A549 (cell line): ENCODE data around the gene PAK1. TPM values are rescaled to one million over a fixed set of nuclear protein-coding genes. Genes with fewer than 3 reads are reported as not detected.

Experiments used
- ATAC-seq, 2 experiments: fragments of 200-7000 bp in 1 of 2; fragments of >200 bp in 1 of 2; cut with Nextera tagmentation in 1 of 2; cut with Tn5 transposase in 1 of 2; 3 replicates each; pipeline versions ENCODE4 v1.8.0 to v1.9.1; 2018 to 2020; ENCODE audit warnings: mild to moderate bottlenecking in 1 of 2, moderate library complexity in 1 of 2
- CTCF ChIA-PET: fragments of 300-600 bp; sonication (Branson Sonifier 250); formaldehyde crosslinking; extraction: SDS; loops from one replicate; lab custom pipeline; 2021; ENCODE audit warnings: antibody characterized with exemption, inconsistent platforms; lab: Yijun Ruan, JAX
- POLR2A ChIA-PET: fragments of 350-600 bp; formaldehyde crosslinking; extraction: SDS; loops from one replicate; lab custom pipeline; 2021; ENCODE audit warnings: antibody characterized with exemption, inconsistent platforms; lab: Yijun Ruan, JAX
- DNase-seq, 2 experiments: peaks; one replicate each; pipeline versions ENCODE4 v3.0.0 to v3.0.0-alpha.2; 2011 to 2016; ENCODE audit warnings: low read depth in 1 of 2, low spot score in 1 of 2
- FAIRE-seq: peaks from 2 replicates; lab custom pipeline; 2011; peaks lifted over from hg19 to GRCh38; lab: Jason Lieb, UNC
- H3K27ac ChIP-seq, 2 experiments: fragments of >200 bp; sonication (Bioruptor Twin); formaldehyde crosslinking; 3 replicates each; pipeline ENCODE4 v1.5.1; 2016 to 2017
- H3K4me1 ChIP-seq: fragments of >200 bp; sonication (Bioruptor Twin); formaldehyde crosslinking; 3 replicates; pipeline ENCODE4 v1.6.1; 2016
- H3K4me2 ChIP-seq: fragments of >200 bp; sonication (Bioruptor Twin); formaldehyde crosslinking; 3 replicates; pipeline ENCODE4 v1.6.1; 2016
- H3K4me3 ChIP-seq: fragments of >200 bp; sonication (Bioruptor Twin); formaldehyde crosslinking; 3 replicates; pipeline ENCODE4 v1.5.1; 2016
- H3K9me3 ChIP-seq: fragments of >200 bp; sonication (Bioruptor Twin); formaldehyde crosslinking; 3 replicates; pipeline ENCODE4 v1.6.1; 2016
- CHD2 ChIP-seq: fragments of 150-350 bp; IDR thresholded peaks from 2 replicates; pipeline ENCODE4 v1.6.1; 2014; ENCODE audit warnings: low read length; ENCODE audit not compliant: partially characterized antibody
- EHMT2 ChIP-seq: fragments of 200-600 bp; sonication (generic); IDR thresholded peaks from 2 replicates; pipeline ENCODE4 v1.6.1; 2016; ENCODE audit warnings: antibody characterized with exemption, low read depth, mild to moderate bottlenecking, moderate library complexity
- ELK1 ChIP-seq: fragments of 150-350 bp; IDR thresholded peaks from 2 replicates; pipeline ENCODE4 v1.6.1; 2014; ENCODE audit warnings: low read depth, mild to moderate bottlenecking, low read length
- HEYL ChIP-seq: fragments of 250-450 bp; sonication (Bioruptor Pico); IDR thresholded peaks from 2 replicates; pipeline ENCODE4 v1.8.0; 2021; ENCODE audit warnings: mild to moderate bottlenecking, moderate library complexity
- HOXB5 ChIP-seq: fragments of 250-450 bp; sonication (Bioruptor Pico); IDR thresholded peaks from 2 replicates; pipeline ENCODE4 v1.5.0; 2020; ENCODE audit warnings: mild to moderate bottlenecking, moderate library complexity
- JUNB ChIP-seq: fragments of >200 bp; sonication (Bioruptor Twin); formaldehyde crosslinking; IDR thresholded peaks from 2 replicates; pipeline ENCODE4 v1.6.1; 2016
- KDM1A ChIP-seq: fragments of 200-600 bp; sonication (generic); IDR thresholded peaks from 2 replicates; pipeline ENCODE4 v1.6.1; 2016; ENCODE audit warnings: low read depth, mild to moderate bottlenecking
- KDM5A ChIP-seq: fragments of 200-600 bp; sonication (generic); IDR thresholded peaks from 2 replicates; pipeline ENCODE4 v1.6.1; 2016; ENCODE audit warnings: antibody characterized with exemption, mild to moderate bottlenecking
- MAFK ChIP-seq: fragments of 450-650 bp; IDR thresholded peaks from 2 replicates; pipeline ENCODE4 v1.6.1; 2014; ENCODE audit not compliant: partially characterized antibody
- NFE2L2 ChIP-seq: fragments of 150-350 bp; conservative IDR thresholded peaks from 2 replicates; pipeline ENCODE4 v1.6.1; 2014; ENCODE audit warnings: low read length
- NPAS2 ChIP-seq: fragments of 250-450 bp; sonication (Bioruptor Pico); IDR thresholded peaks from 2 replicates; pipeline ENCODE4 v1.8.0; 2022; ENCODE audit warnings: mild to moderate bottlenecking, moderate library complexity, borderline replicate concordance
- NR3C1 ChIP-seq: fragments of >200 bp; sonication (Bioruptor Twin); formaldehyde crosslinking; IDR thresholded peaks from 3 replicates; pipeline ENCODE4 v1.6.1; 2017
- PHF8 ChIP-seq: fragments of 200-600 bp; sonication (generic); IDR thresholded peaks from 2 replicates; pipeline ENCODE4 v1.6.1; 2016; ENCODE audit warnings: low read depth, mild to moderate bottlenecking, antibody characterized with exemption, moderate library complexity, borderline replicate concordance
- POLR2AphosphoS2 ChIP-seq: conservative IDR thresholded peaks from 2 replicates; pipeline ENCODE4 v1.6.1; 2012; ENCODE audit warnings: low read length, improper control_type of control experiment, inconsistent platforms
- RAD21 ChIP-seq, 2 experiments: fragments of >200 bp in 1 of 2; sonication (Bioruptor Twin) in 1 of 2; formaldehyde crosslinking in 1 of 2; IDR thresholded peaks in 1 of 2; conservative IDR thresholded peaks in 1 of 2; 2 replicates in 1 of 2; 3 replicates in 1 of 2; pipeline ENCODE4 v1.6.1; 2012 to 2018; ENCODE audit warnings: inconsistent platforms in 1 of 2
- RARB ChIP-seq: fragments of 250-450 bp; sonication (Bioruptor Pico); IDR thresholded peaks from 2 replicates; pipeline ENCODE4 v1.8.0; 2021; ENCODE audit warnings: mild to moderate bottlenecking, moderate library complexity
- RNF2 ChIP-seq: fragments of 200-600 bp; sonication (generic); IDR thresholded peaks from 2 replicates; pipeline ENCODE4 v1.6.1; 2016; ENCODE audit warnings: low read depth, mild to moderate bottlenecking, antibody characterized with exemption, moderate library complexity, borderline replicate concordance
- SMC3 ChIP-seq: fragments of >200 bp; sonication (Bioruptor Twin); formaldehyde crosslinking; IDR thresholded peaks from 3 replicates; pipeline ENCODE4 v1.6.1; 2018; ENCODE audit warnings: inconsistent platforms
- TFCP2L1 ChIP-seq: fragments of 250-450 bp; sonication (Bioruptor Pico); IDR thresholded peaks from 2 replicates; pipeline ENCODE4 v1.5.0; 2021; ENCODE audit warnings: mild to moderate bottlenecking
- ZFP36 ChIP-seq: fragments of 450-650 bp; IDR thresholded peaks from 2 replicates; pipeline ENCODE4 v1.6.1; 2014; ENCODE audit warnings: borderline replicate concordance; ENCODE audit not compliant: partially characterized antibody
- ZSCAN20 ChIP-seq: fragments of 250-450 bp; sonication (Bioruptor Pico); IDR thresholded peaks from 2 replicates; pipeline ENCODE4 v1.8.0; 2022; ENCODE audit warnings: mild to moderate bottlenecking, moderate library complexity
- WGBS: methylation state at CpG from one replicate; pipeline ENCODE4 v1.1.6; 2017; ENCODE audit errors: missing lambda C conversion rate; 5-methylcytosine and 5-hydroxymethylcytosine counted together
- polyA plus RNA-seq, 4 experiments: library from polyadenylated mRNA; depleted of rRNA in 3 of 4; stranded (reverse); fragments of >200 nt; fragmentation: RNase III in 1 of 4; extraction: RNeasy Plus Mini Kit Qiagen cat#74134 plus additional on column Dnase treatment in 1 of 4; gene quantifications; 2 replicates in 3 of 4; 3 replicates in 1 of 4; pipeline ENCODE4 v1.2.3, GENCODE V29; 2011 to 2017
- TF ChIP-seq, protein P1 (sequence below): IDR thresholded peaks from 2 replicates; pipeline ENCODE4 v1.6.1; 2012; ENCODE audit warnings: low read depth, borderline replicate concordance
- TF ChIP-seq, protein P2 (sequence below): IDR thresholded peaks from 2 replicates; pipeline ENCODE4 v1.6.1; 2012

Gene PAK1
- polyA plus RNA-seq, 2 of the 4 experiments (the other 2 are of a cell fraction): 20.6 to 60.7 TPM

GRCh38 chr11:77406396-77406795, 67.5 kb downstream of the PAK1 start:
- Histone ChIP-seq H3K4me3 (no peak overlapping the region), H3K4me2 (no peak overlapping the region), H3K4me1 (peaks cover 17% of the 10 kb centered on the region), H3K9me3 (no peaks in the 10 kb centered on the region), H3K27ac (no peak overlapping the region)
- TF ChIP-seq RAD21 (conservative IDR thresholded peaks at IDR 0.05 in 1 of 2, IDR thresholded peaks at IDR 0.05 in 1 of 2): no peak
- no peak for TF ChIP-seq KDM1A
- TF ChIP-seq JUNB: no peak
- TF ChIP-seq, protein P1, sequence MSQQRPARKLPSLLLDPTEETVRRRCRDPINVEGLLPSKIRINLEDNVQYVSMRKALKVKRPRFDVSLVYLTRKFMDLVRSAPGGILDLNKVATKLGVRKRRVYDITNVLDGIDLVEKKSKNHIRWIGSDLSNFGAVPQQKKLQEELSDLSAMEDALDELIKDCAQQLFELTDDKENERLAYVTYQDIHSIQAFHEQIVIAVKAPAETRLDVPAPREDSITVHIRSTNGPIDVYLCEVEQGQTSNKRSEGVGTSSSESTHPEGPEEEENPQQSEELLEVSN: no peak
- no peak for TF ChIP-seq HOXB5 (CRISPR knock-in tag)
- TF ChIP-seq NFE2L2: no peak
- TF ChIP-seq, protein P2, sequence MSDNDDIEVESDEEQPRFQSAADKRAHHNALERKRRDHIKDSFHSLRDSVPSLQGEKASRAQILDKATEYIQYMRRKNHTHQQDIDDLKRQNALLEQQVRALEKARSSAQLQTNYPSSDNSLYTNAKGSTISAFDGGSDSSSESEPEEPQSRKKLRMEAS: no peak
- TF ChIP-seq CHD2: no peak
- TF ChIP-seq POLR2AphosphoS2: no peak
- FAIRE-seq (no peak), ATAC-seq (no peak), DNase-seq (no peak)
- ChIA-PET POLR2A (no interaction called here), CTCF (interaction anchor here (1.2 kb wide), 1 partner anchor 25 kb away, joined by 3 read pairs; no protein-coding TSS in a partner anchor)
- WGBS: 76% methylated on average over 3 of the region's 3 CpGs

- no peak overlapping the region for H3K4me3 ChIP-seq
- FAIRE-seq (no peak), DNase-seq (no peak), ATAC-seq (no peak)
- WGBS: 93% methylated on average over 1 of the region's 1 CpG
- no peak overlapping the region for H3K4me2 ChIP-seq
- ChIA-PET POLR2A (no interaction called here), CTCF (interaction anchor here (1.2 to 2.2 kb wide), 2 partner anchors 14 to 67 kb away, joined by 3 to 5 read pairs; no protein-coding TSS in a partner anchor)
- peaks cover 12% of the 10 kb centered on the region for H3K4me1 ChIP-seq
- H3K9me3 ChIP-seq: no peaks in the 10 kb centered on the region
- no peak overlapping the region for H3K27ac ChIP-seq
- TF ChIP-seq SMC3: no peak
- no peak for TF ChIP-seq ZSCAN20 (CRISPR knock-in tag)
- TF ChIP-seq ZFP36: no peak
- TF ChIP-seq, protein P2: no peak
- no peak for TF ChIP-seq MAFK
- TF ChIP-seq TFCP2L1: no peak
- TF ChIP-seq HEYL: no peak
- no peak for TF ChIP-seq EHMT2
- TF ChIP-seq RAD21 (conservative IDR thresholded peaks at IDR 0.05 in 1 of 2, IDR thresholded peaks at IDR 0.05 in 1 of 2): no peak
- TF ChIP-seq RNF2: no peak
- TF ChIP-seq ELK1: no peak
- TF ChIP-seq POLR2AphosphoS2: no peak
- no peak for TF ChIP-seq RARB (CRISPR knock-in tag)
- no peak for TF ChIP-seq NPAS2 (CRISPR knock-in tag)
Measured at GRCh38 chr11:77403211-77403610, 70.7 kb downstream of the PAK1 start.

DNA sequence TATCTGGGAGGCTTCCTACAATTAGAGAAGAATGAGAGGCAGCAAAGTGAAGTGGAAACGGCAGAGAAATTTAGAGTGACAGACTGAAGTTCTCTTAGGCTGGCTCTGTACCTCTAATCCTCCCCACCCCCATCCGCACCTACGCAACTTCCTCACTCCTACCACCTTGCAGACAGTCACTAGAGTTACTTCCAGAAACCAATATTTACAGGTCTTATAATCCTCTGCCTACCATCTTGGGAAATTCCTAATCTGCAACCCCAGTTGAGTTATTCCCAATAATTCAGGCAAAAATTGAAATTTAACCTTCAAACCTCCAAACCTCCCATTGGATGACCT, 71.7 kb downstream of the PAK1 start:
- Histone ChIP-seq H3K27ac (no peak overlapping the region), H3K4me1 (peaks cover 2% of the 10 kb centered on the region), H3K9me3 (no peaks in the 10 kb centered on the region), H3K4me2 (no peak overlapping the region), H3K4me3 (no peak overlapping the region)
- DNase-seq (no peak), ATAC-seq (no peak), FAIRE-seq (no peak)
- ChIA-PET CTCF (interaction anchor here (2.2 kb wide), 1 partner anchor 13 kb away, joined by 5 read pairs; no protein-coding TSS in a partner anchor), POLR2A (no interaction called here)
- WGBS: 91% methylated on average over 3 of the region's 3 CpGs
- TF ChIP-seq HEYL (no peak), SMC3 (no peak), PHF8 (no peak), EHMT2 (no peak), NR3C1 (no peak), TFCP2L1 (no peak), KDM5A (no peak)
